Kidney capillary endothelial cell (primary cell): ENCODE data around the gene MYO3A.
"Not testable (repeated sequence)": the region's sequence is repeated elsewhere in the genome, so short reads cannot be mapped to it uniquely, and the experiment has no call there.

Experiments used
- DNase-seq: peaks from one replicate; pipeline ENCODE4 v3.0.0-alpha.2; 2018; ENCODE audit warnings: low spot score

MYO3A gene

GRCh38 chr10:26081459-26081858 lies 147.4 kb downstream of the MYO3A start:
- DNase-seq: no peak

DNA sequence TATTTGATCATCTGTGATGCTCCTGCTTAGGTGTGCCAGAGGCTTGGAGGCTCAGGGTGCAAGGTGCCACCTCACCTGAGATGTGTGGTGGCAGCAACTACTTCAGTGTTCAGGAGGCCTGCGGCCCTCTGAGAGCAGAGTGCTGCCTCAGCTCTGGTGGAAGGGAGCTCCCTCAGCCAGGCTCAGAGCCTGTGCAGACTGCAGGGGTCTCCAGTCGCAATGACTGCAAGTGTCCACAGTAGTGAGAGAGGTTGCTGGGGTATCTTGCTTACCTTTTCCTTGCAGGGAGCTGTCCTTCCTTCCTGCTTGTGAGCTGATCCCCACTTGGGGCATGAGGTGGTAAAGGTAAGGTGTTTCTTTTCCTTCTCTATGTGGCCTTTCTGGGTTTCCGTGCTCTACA lies 151.5 kb downstream of the MYO3A start:
- no peak for DNase-seq

GRCh38 chr10:26087666-26088065 lies 153.6 kb downstream of the MYO3A start:
- DNase-seq: no peak

- DNase-seq: no peak
These were observed 156.0 kb downstream of the MYO3A start for GRCh38 chr10:26090026-26090425.

DNA sequence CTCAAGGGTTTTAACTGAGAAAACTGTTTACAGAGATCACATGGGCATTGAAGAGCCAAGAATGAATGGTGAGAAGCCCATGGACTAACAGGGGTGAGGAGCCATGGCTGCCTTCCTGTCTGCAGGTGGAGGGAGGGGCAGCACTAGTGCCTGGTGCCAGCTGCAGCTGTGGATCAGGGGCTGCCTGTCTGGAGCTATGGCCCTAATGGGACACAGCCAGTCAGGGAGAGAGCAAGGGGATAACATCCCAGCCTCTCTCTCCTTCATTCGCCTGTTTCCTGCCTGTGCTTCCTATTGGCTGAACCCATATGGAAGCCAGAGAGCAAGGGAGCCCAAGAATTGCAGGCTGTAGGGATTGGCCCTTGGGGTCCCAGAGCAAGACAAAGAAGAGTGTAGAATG lies 156.7 kb downstream of the MYO3A start:
- no peak for DNase-seq

- DNase-seq: no peak
These were observed 159.2 kb downstream of the MYO3A start for GRCh38 chr10:26093229-26093628.

- DNase-seq: no peak
These were observed 161.8 kb downstream of the MYO3A start for GRCh38 chr10:26095781-26096180.

- DNase-seq: not testable (repeated sequence)
These were observed 163.5 kb downstream of the MYO3A start for GRCh38 chr10:26097549-26097948.

DNA sequence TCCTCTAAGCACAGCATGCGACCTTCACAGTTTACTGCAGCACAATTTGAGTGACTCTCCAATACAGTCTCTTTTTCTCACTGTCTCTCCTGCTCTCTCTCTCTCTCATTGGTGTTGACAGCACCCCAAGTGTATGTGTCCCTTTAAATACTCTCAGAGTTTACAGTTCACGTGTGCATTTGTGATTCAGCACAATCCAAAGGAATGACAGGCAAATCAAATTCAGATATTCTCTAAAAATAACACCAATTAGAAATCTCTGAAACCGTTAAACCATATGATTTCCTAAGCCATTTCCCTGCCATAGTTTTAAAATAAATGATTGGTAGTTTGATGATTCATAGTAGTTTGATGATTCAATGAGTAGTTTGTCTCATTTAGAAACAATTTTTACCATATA lies 178.5 kb downstream of the MYO3A start:
- DNase-seq: no peak

DNA sequence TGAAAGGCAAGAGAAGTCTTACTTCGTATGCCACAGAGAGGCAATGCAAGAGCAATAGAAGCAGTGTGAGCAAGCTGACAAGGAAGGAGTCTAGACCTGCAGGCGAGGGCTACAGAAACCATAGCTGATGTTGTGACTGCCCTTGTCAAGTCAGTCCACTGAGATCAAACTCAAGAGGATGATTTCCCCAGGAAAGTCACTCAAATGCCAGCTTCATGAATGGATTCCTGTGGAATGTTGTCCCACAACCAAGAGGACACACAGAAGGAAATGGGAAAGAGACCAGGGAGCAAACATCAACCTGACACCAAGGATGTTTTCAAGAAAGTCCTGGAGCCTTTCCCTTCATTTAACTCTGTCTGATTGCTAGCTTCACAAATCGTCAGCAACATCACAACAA lies 204.6 kb downstream of the MYO3A start:
- no peak for DNase-seq

DNA sequence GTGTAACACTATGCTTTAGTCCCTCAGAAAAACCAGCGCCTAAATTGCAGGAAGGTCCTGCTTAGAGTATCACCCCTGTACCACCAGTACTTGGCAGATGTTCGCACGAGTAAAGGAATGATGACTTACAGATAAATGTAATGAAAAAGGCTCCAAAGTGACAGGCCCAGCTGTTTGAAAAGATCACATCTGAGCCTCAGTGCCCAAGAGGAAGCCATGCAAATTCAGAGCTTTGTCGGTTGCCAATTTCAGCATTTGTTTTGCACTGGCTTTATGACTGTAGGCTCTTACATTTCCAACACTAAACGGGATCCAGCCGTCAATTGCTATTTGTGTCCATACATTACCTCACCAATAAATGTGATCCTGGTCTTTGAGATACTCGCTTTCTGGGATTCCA lies 222.0 kb downstream of the MYO3A start:
- DNase-seq: no peak

GRCh38 chr10:26157734-26158133 lies 223.7 kb downstream of the MYO3A start:
- DNase-seq: no peak

GRCh38 chr10:26169466-26169865 lies 235.4 kb downstream of the MYO3A start:
- no peak for DNase-seq

DNA sequence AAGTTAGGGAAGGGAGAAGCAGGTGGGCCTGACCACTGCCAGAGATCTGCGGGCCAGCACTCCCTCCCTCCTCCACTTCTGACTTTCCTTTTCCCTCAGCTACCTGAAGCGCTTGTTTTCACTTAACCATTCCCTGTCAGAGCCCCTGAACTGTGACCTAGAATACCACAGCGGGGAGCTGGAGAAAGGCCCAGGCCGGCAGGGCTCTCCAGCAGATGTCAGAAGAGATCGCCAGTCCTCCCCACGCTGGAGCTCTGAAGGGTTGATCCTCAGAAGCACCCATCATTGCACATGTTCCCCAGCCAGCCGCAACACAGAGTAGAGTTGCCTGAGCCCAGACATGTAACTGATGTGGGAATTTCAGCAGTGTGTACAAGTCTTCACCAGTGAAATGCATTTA lies 238.1 kb downstream of the MYO3A start:
- DNase-seq: no peak

GRCh38 chr10:26173837-26174236 lies 239.8 kb downstream of the MYO3A start:
- no peak for DNase-seq

GRCh38 chr10:26177341-26177740 lies 243.3 kb downstream of the MYO3A start:
- no peak for DNase-seq

GRCh38 chr10:26194275-26194674 lies 260.2 kb downstream of the MYO3A start:
- DNase-seq: no peak

- no peak for DNase-seq
These were observed 263.2 kb downstream of the MYO3A start for GRCh38 chr10:26197248-26197647.

DNA sequence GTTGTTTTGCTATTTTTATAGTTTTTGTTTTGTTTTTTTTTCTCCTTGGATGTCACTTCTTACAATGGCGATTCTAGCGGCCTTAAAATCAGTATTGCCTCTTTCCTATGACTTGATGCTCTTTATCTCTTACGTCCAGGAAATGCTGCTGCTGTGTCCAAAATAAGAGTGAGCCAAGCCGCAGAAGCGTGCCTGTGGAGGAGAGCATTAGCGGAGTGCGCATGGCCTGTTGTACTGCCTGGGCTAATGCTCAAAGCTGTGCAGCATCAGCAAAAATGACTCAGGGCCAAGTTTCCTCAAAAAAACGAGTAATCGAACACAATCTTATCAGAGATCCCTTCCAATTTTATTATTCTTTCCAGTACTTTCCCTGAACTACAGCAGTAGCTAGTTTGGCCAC lies 264.1 kb downstream of the MYO3A start:
- no peak for DNase-seq

DNA sequence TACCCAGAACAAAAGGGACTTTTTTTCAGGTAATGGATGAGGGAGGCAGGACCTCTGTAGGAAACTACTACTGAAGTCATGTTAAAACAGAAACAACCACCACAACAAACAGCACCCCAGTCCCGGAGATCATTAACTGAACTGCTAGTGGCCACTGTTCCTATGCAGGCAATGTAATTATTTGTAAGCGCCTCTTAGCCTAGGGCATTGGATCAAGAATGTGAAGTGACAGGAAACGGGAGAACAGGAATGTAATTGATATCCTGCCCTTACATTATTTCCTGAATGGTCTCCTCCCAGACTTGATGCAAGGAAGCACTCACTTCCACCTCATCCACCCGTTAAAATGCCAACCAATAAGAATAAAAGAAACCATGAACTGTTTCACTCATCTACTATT lies 265.8 kb downstream of the MYO3A start:
- no peak for DNase-seq

GRCh38 chr10:26205223-26205622 lies 271.2 kb downstream of the MYO3A start:
- no peak for DNase-seq

DNA sequence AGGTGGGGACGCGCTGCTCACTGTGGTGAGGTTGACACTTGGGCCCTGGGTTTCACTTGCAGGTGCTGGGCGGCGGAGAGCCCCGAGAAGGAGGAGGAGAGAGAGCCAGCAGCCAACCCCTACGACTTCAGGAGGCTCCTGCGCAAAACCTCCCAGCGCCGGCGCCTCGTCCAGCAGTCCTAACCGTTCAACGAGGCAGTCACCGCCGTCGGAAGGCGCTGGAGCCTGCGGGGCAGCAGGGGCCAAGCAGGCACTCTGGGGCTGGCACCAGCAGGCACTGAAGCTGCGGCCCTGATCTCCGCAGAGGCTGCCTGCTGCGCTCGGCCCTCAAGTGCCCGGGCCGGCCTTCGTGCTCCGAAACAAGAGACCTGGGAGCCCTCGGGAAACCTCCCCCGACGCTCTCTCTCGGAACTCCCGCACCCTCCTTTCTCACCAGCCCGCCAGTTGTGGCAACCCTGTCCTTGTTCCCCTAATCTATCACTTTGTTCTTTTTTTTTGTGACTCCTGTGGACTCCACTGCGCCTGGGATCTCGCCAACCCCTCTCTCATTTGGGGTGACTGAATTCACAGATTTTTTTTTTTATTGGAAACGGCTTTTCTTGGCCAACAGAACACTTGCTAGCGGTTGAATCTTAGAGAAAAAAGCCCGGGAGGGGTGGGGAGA lies 277.9 kb downstream of the MYO3A start:
- no peak for DNase-seq

- no peak for DNase-seq
These were observed 278.5 kb downstream of the MYO3A start for GRCh38 chr10:26212511-26212910.

- DNase-seq: no peak
These were observed 279.2 kb downstream of the MYO3A start for GRCh38 chr10:26213157-26213800.
